ENCODE measurements around the gene FKBP2.
A peak's percentile ranks its signal among the peaks of the same experiment; 100 is the strongest.

FKBP2 gene

GRCh38 chr11:64240435-64241240, at the start of gene FKBP2:
Gene FKBP2 (plus strand): TSS chr11:64241095. CDS start chr11:64242388, 1,293 bp downstream.
- peak; percentile 98 for DNase-seq

GRCh38 chr11:64192434-64192833, 48.5 kb upstream of the FKBP2 start:
- no peak for DNase-seq

GRCh38 chr11:64196626-64197025, 44.3 kb upstream of the FKBP2 start:
- no peak for DNase-seq

GRCh38 chr11:64198511-64198910, 42.4 kb upstream of the FKBP2 start:
- no peak for DNase-seq

GRCh38 chr11:64201543-64201942, 39.4 kb upstream of the FKBP2 start:
- DNase-seq, result no peak

GRCh38 chr11:64202992-64203391, 37.9 kb upstream of the FKBP2 start:
- DNase-seq, result no peak

GRCh38 chr11:64203421-64204079, 37.3 kb upstream of the FKBP2 start:
- DNase-seq, result no peak

- no peak for DNase-seq
These were observed 36.8 kb upstream of the FKBP2 start for GRCh38 chr11:64204080-64204440.

- peak; percentile 90 for DNase-seq
These were observed 36.4 kb upstream of the FKBP2 start for GRCh38 chr11:64204464-64204989.

- DNase-seq, result peak; percentile 90
These were observed 34.2 kb upstream of the FKBP2 start, which contains the start of gene FERMT3 for GRCh38 chr11:64206457-64207255. Gene FERMT3 (plus strand): TSS chr11:64206721. CDS start chr11:64207365, 644 bp downstream.

- DNase-seq, result peak; percentile 87
These were observed 33.4 kb upstream of the FKBP2 start for GRCh38 chr11:64207256-64208085.

GRCh38 chr11:64208086-64208795, 32.7 kb upstream of the FKBP2 start:
- no peak for DNase-seq

- DNase-seq, result no peak
These were observed 31.9 kb upstream of the FKBP2 start for GRCh38 chr11:64208796-64209562.

GRCh38 chr11:64209563-64209843, 31.4 kb upstream of the FKBP2 start:
- DNase-seq, result no peak

- no peak for DNase-seq
These were observed 30.4 kb upstream of the FKBP2 start for GRCh38 chr11:64210301-64211020.

- DNase-seq, result no peak
These were observed 29.6 kb upstream of the FKBP2 start for GRCh38 chr11:64211181-64211872.

GRCh38 chr11:64216879-64217278, 24.0 kb upstream of the FKBP2 start:
- DNase-seq, result peak; percentile 26

- no peak for DNase-seq
These were observed 22.1 kb upstream of the FKBP2 start for GRCh38 chr11:64218628-64219353.

- no peak for DNase-seq
These were observed 21.6 kb upstream of the FKBP2 start for GRCh38 chr11:64219354-64219684.
